HL-60 (cell line): ENCODE measurements around the gene SCIMP.

Experiments used
- CTCF ChIP-seq: IDR thresholded peaks from one replicate; pipeline ENCODE4 v1.5.1; 2011; ENCODE audit warnings: low read length, control low read depth, inconsistent platforms; ENCODE audit not compliant: insufficient read depth
- POLR2AphosphoS5 ChIP-seq: IDR thresholded peaks from 2 replicates; pipeline ENCODE4 v1.6.1; 2012; ENCODE audit warnings: low read depth
- TF ChIP-seq, protein P1 (sequence below): IDR thresholded peaks from 2 replicates; pipeline ENCODE4 v1.6.1; 2012; ENCODE audit warnings: low read depth; ENCODE audit not compliant: insufficient replicate concordance

DNA sequence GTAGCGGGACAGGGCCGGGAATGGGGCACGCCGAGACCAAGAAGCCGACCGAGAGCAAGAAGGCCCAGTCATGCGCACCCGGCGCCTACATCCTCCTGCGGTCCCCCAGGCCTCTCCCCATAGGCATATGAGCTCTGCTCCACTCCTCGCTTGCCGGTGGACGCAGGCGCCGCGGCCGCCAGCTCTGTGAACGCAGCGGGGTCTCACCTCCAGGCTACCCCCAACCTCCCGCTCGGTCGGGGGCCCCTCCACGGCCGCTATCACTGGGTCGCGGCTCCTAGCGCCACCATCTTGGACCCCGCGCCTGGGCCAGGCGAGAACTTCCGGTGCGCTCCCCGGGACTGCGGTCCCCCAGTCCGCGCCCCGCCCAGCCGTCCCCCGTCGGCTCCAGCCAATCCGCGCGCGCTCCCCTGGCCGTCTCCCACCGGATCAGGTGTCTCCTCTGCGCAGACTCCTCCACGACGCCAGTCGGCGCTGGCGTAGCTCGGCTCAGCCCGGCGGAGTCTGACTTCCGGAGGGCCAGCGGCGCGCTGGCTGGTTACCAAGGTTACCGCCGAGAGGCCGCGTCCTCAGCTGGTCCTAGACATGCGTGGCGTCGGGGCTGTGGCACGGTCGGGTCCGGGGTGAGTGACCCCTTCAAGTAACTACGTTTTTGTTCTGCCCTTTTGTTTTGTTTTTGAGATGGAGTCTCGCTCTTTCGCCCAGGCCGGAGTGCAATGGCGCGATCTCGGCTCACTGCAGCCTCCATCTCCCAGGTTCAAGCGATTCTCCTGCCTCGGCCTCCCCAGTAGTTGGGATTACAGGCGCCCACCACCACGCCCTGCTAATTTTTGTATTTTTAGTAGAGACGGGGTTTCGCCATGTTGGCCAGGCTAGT lies 42.9 kb downstream of the SCIMP start, which contains the start of gene ZNF594:
- peak; percentile 7 for TF ChIP-seq CTCF
- TF ChIP-seq POLR2AphosphoS5 = peak; percentile 63; the same call in 1 of the 2 replicates
- TF ChIP-seq, protein P1, sequence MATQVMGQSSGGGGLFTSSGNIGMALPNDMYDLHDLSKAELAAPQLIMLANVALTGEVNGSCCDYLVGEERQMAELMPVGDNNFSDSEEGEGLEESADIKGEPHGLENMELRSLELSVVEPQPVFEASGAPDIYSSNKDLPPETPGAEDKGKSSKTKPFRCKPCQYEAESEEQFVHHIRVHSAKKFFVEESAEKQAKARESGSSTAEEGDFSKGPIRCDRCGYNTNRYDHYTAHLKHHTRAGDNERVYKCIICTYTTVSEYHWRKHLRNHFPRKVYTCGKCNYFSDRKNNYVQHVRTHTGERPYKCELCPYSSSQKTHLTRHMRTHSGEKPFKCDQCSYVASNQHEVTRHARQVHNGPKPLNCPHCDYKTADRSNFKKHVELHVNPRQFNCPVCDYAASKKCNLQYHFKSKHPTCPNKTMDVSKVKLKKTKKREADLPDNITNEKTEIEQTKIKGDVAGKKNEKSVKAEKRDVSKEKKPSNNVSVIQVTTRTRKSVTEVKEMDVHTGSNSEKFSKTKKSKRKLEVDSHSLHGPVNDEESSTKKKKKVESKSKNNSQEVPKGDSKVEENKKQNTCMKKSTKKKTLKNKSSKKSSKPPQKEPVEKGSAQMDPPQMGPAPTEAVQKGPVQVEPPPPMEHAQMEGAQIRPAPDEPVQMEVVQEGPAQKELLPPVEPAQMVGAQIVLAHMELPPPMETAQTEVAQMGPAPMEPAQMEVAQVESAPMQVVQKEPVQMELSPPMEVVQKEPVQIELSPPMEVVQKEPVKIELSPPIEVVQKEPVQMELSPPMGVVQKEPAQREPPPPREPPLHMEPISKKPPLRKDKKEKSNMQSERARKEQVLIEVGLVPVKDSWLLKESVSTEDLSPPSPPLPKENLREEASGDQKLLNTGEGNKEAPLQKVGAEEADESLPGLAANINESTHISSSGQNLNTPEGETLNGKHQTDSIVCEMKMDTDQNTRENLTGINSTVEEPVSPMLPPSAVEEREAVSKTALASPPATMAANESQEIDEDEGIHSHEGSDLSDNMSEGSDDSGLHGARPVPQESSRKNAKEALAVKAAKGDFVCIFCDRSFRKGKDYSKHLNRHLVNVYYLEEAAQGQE = no peak
